Measurements from ENCODE around the gene GAR1.

DNA sequence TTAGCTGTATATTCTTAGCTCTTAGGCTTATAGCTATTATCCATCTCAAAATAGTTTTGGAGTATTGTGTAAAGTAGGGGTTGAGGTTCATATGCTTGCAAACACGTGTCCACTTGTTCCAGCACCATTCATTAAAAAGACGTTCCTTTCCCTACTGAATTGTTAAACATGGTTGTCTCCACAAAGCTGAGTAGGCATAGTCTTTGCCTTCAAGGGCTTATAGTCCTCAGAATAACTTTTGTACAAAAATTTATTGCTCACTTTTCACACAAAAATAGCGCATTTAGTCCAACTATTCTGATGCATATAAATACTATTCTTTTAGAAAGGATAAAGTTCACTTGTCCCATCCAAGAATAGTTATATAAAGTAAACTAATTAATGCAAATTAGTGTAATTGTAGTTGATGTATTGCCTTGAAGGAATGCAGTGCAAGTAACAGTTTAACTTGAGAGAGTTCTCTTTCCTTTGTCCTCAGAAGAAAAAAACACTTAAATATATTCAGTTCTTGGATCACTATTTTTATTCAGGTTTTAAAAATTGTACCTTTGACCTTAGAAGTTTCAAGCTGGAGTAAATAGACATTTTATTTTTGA is 46.5 kb downstream of the GAR1 start:
- TF ChIP-seq EZH2phosphoT487 (IDR thresholded peaks at IDR 0.05; ENCODE audit: low read length) (no peak), EZH2 (optimal IDR thresholded peaks at IDR 0.05; ENCODE audit: low read depth, low read length) (no peak)
- TF ChIP-seq, protein P1, sequence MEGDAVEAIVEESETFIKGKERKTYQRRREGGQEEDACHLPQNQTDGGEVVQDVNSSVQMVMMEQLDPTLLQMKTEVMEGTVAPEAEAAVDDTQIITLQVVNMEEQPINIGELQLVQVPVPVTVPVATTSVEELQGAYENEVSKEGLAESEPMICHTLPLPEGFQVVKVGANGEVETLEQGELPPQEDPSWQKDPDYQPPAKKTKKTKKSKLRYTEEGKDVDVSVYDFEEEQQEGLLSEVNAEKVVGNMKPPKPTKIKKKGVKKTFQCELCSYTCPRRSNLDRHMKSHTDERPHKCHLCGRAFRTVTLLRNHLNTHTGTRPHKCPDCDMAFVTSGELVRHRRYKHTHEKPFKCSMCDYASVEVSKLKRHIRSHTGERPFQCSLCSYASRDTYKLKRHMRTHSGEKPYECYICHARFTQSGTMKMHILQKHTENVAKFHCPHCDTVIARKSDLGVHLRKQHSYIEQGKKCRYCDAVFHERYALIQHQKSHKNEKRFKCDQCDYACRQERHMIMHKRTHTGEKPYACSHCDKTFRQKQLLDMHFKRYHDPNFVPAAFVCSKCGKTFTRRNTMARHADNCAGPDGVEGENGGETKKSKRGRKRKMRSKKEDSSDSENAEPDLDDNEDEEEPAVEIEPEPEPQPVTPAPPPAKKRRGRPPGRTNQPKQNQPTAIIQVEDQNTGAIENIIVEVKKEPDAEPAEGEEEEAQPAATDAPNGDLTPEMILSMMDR (IDR thresholded peaks at IDR 0.05; ENCODE audit: low read length) = no peak
